Right ventricle myocardium superior (tissue), 1 donor: ENCODE results near the gene LGMN. TPM values are rescaled to one million over a fixed set of nuclear protein-coding genes. Genes with fewer than 3 reads are reported as not detected.
"Not testable (repeated sequence)": the region's sequence is repeated elsewhere in the genome, so short reads cannot be mapped to it uniquely, and the experiment has no call there.

Source experiments
- ATAC-seq: fragments of 200-7000 bp; cut with Tn5 transposase; one replicate; pipeline ENCODE4 v1.9.1; 2020; ENCODE audit warnings: mild to moderate bottlenecking; ENCODE audit not compliant: poor library complexity
- DNase-seq: peaks from one replicate; pipeline ENCODE4 v3.0.0-alpha.2; 2020
- intact Hi-C: fragments of 100-400 bp; cut with DNase I; formaldehyde crosslinking; loops from one replicate; pipeline ENCODE4 v1.11.2; 2022
- total RNA-seq: library from RNA; stranded (reverse); fragmentation: NEBNext Ultra II Directional; extraction: Animal tissue kit (Norgen Biotek cat#: 25700); gene quantifications from one replicate; pipeline ENCODE4 v1.2.1, GENCODE V29; 2021
- donor health status: DM: no; HTN: yes; CAD: no; lungs with severe emphysema.

LGMN gene
- total RNA-seq, 1 donor from 2014 or later, result 106 TPM

DNA sequence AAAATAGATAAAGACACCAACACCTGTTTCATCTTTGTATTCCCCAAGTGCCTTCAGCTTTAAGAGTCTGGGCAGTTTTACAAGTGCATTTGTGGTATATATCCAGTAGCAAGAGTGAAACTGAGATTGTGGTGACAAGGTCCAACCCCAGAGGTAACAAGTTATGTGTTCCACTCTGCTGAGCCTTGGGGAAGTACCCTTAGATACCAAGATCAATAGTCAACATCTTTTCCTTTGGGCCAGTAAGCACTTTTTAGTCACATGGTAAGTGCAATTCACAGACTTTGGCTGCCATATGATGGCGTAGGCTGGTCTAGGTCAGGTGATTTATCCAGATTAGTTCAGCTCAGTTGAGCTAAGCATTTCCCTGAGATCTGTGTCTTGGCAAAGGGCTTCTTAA is 19.8 kb upstream of the LGMN start:
- DNase-seq, intact Hi-C loops: not testable (repeated sequence)
- ATAC-seq, result peak; percentile 75

DNA sequence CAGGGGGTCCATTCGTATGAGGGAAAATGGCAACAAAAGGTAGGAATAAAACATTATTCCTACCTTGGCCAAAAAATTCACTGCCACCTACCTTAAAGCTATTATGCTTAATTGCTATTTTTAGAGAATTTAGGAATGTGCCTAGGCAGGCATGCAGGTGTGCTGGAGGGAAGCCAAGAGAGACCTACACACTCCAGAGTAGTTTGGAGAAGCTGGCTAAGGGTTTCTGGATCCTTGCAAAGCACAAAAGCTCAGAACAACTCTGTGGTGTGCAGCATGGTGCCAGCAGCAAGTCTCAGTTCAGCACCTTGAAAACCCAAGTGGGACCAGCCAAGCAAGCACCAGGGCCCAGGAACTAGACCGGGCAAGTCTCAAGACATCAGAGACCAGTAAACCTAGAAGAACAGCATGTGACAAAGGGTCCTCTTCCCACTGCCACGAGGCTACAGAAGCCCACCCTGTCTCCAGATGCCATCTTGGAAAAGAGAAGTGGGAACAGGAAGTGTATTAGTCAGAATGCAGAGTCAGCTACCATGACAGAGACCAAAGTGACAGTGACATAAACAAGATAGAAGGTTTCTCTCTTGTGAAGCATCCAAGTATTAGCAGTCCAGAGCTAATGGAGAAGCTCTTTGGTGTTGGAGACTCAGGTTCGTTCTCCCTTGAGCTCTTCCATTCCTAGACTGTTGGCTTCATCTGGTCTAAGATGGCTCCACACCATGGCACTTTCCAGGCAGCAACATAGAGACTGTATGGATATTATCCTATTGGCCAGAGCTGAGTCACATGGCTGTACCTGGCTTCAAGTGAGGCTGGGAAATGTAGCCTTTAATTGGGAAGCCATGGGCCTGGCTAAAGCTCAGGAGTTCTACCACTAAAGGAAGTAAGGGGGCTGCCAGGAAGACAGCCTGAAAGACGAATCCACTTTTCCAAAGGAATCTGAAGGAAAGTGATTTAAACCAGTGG is 15.5 kb upstream of the LGMN start:
- intact Hi-C loops, DNase-seq: not testable (repeated sequence)
- ATAC-seq, result peak; percentile 67

DNA sequence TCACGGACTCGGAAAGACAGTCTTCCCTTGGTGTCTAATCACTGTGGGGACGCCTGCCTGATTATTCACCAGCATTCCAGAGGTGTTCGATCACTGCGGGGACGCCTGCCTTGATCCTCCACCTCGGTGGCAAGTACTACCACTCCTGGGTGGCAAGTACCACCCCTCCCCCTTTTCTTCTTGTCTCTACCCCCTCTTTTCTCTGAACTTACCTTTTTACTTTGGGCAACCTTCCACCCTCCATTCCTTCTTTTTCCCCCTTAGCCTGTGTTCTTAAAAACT is 12.0 kb upstream of the LGMN start:
- intact Hi-C loops, result no loop called here
- DNase-seq (no peak), ATAC-seq (no peak)

DNA sequence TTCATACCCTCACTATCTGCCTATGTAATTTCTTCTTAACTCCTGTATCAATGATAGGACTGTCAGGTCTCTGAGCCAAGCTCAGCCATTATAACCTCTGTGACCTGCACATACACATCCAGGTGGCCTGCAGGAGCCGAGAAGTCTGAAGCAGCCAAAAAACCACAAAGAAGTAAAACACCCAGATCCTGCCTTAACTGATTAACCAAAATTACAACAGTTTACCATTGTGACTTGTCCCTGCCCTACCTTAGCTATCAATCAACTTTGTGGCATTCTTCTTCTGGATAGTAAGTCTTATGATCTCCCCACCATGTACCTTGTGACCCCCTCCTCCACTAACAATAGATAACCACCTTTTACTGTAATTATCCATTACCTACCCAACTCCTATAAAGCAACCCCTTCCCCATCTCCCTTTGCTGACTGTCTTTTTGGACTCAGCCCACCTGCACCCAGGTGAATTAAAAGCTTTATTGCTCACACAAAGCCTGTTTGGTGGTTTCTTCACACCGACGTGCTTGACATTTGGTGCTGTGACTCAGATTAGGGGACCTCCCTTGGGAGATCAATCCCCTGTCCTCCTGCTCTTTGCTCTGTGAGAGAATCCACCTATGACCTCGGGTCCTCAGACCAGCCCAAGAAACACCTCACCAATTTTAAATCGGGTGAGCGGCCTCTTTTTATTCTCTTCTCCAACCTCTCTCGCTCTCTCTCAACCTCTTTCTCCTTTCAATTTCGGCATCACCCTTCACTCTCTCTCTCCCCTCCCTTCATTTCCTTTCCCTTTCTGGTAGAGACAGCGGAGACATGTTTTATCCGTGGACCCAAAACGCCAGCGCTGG is 11.5 kb upstream of the LGMN start:
- intact Hi-C loops, result no loop called here
- DNase-seq, result no peak
- no peak for ATAC-seq

DNA sequence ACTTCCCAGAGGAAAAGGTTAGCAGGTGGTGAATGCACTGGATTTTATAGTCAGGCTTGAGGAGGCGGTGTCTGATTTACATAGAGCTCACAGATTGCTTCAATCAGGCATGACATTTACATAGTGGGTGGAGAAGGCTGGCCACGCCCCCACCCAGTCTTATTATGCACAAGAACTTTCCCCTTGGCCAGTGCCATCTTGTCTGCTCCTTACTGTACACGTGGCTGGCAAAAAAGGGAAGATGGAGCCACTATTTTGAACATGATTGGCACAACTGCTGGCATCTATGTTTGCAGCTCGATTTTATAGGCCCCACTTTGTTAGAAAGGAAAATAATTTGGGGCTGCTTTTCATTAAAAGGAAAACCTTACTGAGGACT is 10.9 kb upstream of the LGMN start:
- ATAC-seq, result no peak
- no peak for DNase-seq
- intact Hi-C loops, result no loop called here

DNA sequence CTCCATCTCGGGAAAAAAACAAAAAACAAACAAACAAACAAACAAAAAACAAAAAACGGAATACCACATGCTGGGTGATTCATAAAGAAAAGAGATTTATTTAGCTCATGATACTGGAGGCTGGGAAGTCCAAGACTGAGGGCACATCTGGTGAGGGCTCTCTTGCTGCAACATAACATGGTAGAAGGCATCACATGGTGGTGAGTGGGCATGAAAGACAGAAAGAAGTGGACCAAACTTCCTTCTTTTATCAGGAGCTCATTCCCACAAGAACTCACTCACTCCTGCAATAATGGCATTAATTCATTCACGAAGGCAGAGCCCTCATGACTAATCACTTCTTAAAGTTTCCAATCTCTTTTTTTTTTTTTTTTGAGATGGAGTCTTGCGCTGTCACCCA is 8.0 kb upstream of the LGMN start:
- intact Hi-C loops, result no loop called here
- no peak for ATAC-seq
- no peak for DNase-seq

DNA sequence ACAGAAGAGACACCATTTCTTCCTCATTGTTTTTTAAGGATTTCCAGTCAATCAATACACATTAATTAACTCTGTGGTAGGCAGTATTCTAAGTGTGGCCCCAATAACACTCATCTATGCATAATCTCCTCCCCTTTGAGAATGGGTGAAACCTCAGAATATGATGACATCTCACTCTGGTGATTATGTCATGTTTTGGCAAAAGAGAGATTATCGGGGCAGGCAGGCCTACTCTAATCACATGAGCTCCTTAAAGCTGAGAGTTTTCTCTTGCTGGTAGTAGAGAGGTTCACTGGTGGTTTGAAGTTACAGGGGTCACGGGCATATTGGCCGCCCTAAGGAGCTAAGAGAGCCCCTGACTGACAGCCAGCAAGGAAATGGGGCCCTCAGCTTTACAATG is 7.1 kb upstream of the LGMN start:
- ATAC-seq, result no peak

DNA sequence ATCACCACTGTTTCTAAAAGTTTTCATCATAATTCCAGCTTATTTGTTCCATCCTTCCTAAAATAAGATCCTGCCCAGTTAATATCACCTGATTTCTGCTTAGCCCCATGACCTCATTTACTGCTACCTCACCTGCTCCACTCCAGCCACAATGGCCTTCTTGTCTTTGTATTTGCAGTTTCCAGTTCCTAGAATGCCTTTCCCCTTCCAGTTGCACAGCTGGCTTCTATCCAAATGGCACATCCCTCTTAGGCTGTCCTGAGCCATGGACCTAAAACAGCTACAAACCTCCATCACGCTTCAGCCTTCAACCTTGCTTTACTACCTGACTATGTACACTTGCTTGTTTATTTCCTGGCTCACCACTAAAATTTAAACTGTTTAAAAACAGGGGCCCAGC is 6.5 kb upstream of the LGMN start:
- DNase-seq (no peak), ATAC-seq (no peak)
- intact Hi-C loops, result no loop called here

More for the DNA sequence above, 7.1 kb upstream of the LGMN start:
- intact Hi-C loops, result no loop called here
- DNase-seq, result no peak

DNA sequence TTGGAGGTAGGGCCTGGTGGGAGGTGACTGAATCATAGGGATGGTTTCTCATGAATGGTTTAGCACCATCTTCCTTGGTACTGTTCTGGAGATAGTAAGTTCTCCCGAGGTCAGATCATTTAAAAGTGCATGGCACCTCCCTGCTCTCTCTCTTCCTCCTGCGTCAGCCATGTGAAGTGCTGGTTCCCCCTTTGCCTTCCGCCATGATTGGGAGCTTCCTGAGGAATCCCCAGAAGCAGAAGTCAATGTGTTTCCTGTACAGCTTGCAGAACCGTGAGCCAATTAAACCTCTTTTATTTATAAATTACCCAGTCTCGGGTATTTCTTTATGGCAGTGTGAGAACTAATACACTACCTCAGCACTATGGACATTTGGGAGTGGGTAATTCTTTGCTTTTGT is 4.8 kb upstream of the LGMN start:
- peak; percentile 52 for DNase-seq
- intact Hi-C loops, result no loop called here
- ATAC-seq, result no peak

DNA sequence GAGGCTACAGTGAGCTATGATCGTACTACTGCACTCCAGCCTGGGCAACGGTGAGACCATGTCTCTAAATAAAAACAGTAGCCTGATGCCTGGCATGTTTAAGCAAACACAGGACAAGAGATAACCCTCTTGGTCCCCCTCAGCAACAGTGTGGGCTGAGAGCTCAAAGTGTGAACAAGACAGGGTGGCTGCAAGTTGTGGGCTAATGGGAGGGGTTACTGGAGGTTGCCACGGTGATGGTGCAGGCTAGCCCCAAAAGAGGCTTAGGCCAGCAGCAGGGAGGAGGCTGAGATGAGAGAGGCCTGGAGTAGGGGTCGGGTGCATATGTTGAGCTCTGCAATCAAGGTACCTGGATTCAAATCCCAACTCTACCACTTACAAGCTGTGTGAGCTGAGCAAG is 3.4 kb upstream of the LGMN start:
- ATAC-seq (no peak), DNase-seq (no peak)
- intact Hi-C loops, result no loop called here

DNA sequence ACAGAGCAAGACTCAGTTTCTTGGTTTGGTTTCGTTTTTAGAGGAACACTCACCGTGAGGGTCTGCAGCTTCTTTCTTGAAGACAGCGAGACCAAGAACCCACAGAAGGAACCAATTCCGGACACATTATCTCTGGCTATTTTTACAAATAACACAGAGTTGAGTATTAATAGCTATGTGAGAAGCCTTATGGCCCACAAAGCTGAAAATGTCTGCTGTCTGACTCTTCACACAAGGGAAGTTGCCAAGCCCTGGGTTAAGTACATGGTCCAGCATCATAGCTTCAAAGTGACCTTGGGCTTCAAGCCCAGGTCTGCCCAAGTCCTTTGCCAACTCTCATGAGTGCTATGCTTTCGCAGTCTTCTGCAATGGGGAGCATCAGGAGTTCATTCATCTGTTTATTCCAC is 2.6 kb upstream of the LGMN start:
- DNase-seq, result peak; percentile 55
- intact Hi-C loops, result no loop called here
- ATAC-seq, result peak; percentile 62

DNA sequence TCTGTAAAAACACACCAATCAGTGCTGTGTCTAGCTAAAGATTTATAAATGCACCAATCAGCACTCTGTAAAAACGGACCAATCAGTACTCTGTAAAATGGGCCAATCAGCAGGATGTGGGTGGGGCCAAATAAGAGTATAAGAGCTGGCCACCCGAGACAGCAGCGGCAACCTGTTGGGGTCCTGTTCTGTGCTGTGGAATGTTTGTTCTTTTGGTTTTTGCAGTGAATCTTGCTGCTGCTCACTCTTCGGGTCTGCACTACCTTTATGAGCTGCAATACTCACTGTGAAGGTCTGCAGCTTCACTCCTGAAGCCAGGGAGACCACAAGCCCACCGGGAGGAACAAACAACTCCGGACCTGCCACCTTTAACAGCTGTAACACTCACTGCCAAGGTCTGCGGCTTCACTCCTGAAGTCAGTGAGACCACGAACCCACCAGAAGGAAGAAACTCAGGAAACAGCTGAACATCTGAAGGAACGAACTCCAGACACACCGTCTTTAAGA is 1.8 kb upstream of the LGMN start:
- intact Hi-C loops, ATAC-seq: not testable (repeated sequence)

DNA sequence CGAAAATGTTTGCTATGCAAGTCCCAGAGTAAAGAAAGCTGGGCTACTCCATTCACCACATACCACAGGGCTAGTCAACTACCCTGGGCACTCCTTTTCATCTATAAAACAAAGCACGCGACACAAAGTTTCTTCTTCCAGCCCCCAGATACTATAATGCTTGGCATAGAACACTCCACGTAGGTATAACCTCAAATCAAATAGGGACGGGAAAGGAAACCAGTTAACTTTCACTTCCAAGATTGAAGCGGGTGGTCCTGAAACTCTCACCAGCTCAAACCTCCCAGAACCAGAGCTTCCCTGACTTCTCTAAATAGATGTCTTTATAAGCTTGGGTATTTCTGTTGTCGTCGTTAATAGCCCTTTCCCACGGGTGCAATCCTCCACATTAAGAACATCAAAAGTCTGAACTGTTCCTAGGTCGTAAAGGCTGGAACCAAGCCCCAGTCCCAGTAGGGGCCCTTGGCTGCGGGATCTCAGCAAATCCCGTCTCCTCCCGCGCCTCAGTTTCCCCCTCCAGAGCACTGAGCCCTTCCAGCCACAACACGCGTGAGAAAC is 647 bp downstream of the LGMN start:
- ATAC-seq, result peak; percentile 3
- intact Hi-C loops, result no loop called here
- DNase-seq, result no peak

More for the DNA sequence above, 1.8 kb upstream of the LGMN start:
- DNase-seq, result not testable (repeated sequence)

DNA sequence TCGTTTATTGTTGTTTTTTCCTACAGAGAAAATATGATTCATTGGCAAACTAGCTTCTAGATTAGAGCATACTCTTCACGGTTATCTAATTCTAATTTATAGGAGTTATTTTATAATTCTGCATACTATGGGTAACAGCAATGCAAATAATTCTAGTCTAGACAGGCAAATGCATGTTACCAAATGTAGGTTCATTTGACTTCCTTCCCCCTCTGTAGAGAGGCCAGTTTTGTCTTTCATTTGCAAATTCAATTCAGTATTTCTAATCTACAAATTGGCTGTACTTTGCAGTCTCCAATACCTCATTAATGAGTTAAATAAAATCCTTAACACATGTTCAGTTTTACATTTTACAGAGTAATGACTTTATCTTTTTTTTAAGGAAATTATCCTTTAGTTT is 4.2 kb downstream of the LGMN start:
- ATAC-seq (no peak), DNase-seq (no peak)
- intact Hi-C loops, result no loop called here

DNA sequence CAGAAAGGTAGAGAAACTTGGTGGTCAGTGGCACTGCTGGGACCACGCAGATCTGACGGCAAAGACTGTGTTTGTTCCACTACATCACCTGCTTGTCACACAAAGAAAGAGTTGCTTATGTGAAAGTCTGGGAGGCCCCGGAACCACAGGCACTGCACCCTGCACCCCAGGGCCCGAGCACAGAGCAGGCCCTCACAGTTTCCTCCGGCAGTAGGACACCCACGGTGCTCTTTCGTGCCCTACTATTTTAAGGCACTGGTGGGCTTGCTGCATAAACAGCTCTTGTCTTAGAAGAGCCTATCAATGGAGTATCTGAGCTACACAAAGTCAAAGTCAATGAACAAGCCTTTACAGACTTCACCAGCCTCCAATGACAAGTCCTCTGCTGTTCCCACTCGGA is 8.0 kb downstream of the LGMN start:
- DNase-seq (no peak), ATAC-seq (no peak)
- intact Hi-C loops, result no loop called here

DNA sequence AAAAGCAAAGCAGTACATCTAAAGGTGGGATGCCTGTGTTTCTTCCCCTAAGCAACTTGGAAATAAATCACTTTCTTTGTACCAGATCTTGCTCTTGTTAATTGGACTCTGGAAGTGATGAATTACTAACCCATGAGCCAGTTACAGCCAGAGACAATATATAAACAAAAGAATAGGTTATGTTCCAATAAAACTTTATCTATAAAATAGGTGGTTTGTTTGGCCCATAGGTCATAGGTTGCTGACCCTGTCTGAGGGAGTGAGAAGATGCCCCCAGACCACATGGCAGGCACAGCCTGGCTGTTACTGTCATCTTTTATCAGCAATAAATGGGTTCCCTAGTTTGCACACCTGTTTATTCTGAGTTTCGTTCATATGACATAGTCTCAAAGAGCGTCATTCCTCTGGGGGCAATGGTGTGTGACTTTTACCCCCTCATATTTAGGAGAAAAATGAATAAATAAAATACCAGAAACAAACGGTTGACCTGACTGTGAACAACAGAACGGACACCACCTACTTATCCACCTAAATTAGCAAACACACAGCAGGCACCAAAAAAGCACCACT is 10.7 kb downstream of the LGMN start:
- intact Hi-C loops, result no loop called here
- ATAC-seq (no peak), DNase-seq (no peak)

DNA sequence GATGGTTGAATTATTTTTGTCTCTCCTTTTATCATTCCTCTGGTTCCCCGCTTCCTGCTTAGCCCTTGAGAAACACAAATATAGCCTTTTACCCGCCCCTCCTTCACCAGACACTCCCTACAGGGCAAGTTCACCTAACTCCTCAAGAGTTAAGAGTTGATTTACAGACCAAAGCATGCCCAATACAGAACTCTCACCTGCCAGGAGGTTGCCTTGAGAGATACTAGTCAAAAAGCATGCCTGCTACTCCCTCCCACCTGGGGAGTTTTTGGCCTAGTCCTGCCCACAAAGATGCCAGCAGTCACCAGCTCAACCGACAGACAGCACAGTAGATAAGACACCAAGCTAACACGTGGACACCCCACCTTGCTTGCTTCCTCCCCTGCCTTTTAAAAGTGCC is 11.2 kb downstream of the LGMN start:
- DNase-seq (no peak), ATAC-seq (no peak)

DNA sequence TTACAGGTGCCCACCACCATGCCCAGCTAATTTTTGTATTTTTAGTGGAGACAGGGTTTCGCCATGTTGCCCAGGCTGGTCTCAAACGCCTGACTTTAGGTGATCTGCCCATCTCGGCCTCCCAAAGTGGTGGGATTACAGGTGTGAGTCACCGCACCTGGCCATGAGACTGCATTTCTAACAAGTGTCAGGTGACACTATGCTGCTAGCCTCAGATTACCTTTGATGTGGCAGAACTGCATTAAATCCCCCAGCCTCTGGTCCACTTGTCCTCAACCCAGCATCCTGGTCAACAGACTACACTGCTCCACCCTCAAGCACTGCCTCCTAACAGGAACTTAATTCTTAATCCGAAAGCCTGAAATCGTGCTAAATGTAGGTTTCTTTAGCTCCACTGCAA is 13.1 kb downstream of the LGMN start:
- DNase-seq (no peak), ATAC-seq (no peak)
- intact Hi-C loops, result no loop called here

More for the DNA sequence above, 11.2 kb downstream of the LGMN start:
- intact Hi-C loops, result no loop called here

DNA sequence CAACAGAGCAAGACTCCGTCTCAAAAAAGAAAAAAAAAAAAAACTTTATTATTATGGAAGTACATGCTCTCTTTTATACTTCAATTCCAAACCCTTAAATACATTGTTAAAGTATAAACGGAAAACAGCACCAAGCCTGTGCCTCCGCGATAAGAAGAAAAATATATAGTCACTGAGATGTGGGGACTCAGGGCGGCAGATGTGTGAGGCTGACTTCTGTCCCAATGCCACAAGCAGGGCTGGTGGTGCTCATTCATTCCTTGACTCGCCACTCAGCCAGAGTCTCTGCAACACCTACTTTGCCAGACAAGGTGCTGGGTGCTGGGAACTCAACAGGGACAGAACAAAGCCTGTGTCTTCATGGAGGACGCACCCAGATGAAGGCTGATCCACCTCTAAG is 13.8 kb downstream of the LGMN start:
- no peak for ATAC-seq
- intact Hi-C loops, result no loop called here
- DNase-seq, result no peak
